ENCODE data around the gene ANKRD7. TPM values are rescaled to one million over a fixed set of nuclear protein-coding genes. Genes with fewer than 3 reads are reported as not detected.

ANKRD7 gene
- total RNA-seq, 4 donors from 2014 or later, result 0.66 to 0.98 (median 0.84) TPM; not detected in 1

DNA sequence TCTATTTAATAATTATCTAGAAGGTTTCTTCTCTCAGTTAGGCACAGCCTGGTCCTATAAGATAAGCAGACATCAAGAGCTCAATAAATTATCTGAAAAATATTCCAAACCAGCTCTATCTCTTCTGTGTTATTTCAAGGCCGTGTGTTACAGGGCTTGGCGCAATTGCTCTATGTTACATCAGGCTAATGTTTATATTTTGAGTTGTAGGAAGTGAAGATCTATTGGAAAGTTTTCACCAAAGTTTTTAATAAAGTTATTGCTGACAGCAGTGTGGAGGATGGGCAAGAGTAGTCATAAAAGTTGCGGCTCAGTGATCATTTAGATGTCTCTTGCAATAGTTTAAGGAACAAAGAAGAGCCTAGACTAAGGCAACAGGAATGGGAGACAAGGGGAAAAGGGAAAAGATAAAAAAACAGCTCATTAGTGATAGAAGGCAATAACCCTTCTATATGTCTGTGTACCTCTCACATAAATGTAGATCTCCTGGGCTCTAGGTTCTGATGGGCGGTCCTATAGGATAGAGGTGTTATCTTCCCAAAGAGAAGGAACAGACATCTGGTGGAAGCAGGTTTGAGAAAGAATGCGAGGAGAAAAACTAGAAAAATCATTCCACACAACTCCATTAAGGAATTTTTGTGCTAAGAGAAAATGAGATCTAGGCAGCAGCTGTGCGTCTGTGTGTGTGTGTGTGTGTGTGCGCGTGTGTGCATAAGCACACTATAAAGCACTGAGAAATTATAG lies 5.9 kb upstream of the ANKRD7 start:
- no peaks in the 10 kb centered on the region for H3K27me3 ChIP-seq
- H3K36me3 ChIP-seq, result no peaks in the 10 kb centered on the region
- H3K4me3 ChIP-seq, result no peak overlapping the region
- no peak overlapping the region for H3K27ac ChIP-seq
- TF ChIP-seq POLR2A (IDR thresholded peaks at IDR 0.05) (no peak), EP300 (IDR thresholded peaks at IDR 0.05) (no peak)
- TF ChIP-seq, protein P1, sequence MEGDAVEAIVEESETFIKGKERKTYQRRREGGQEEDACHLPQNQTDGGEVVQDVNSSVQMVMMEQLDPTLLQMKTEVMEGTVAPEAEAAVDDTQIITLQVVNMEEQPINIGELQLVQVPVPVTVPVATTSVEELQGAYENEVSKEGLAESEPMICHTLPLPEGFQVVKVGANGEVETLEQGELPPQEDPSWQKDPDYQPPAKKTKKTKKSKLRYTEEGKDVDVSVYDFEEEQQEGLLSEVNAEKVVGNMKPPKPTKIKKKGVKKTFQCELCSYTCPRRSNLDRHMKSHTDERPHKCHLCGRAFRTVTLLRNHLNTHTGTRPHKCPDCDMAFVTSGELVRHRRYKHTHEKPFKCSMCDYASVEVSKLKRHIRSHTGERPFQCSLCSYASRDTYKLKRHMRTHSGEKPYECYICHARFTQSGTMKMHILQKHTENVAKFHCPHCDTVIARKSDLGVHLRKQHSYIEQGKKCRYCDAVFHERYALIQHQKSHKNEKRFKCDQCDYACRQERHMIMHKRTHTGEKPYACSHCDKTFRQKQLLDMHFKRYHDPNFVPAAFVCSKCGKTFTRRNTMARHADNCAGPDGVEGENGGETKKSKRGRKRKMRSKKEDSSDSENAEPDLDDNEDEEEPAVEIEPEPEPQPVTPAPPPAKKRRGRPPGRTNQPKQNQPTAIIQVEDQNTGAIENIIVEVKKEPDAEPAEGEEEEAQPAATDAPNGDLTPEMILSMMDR (IDR thresholded peaks at IDR 0.05), result no peak
- no peaks in the 10 kb centered on the region for H3K9me3 ChIP-seq
- 73 to 76% methylated on average over 8 of the region's 8 CpGs for WGBS, 2 donors
- H3K4me1 ChIP-seq, result peaks cover 0 to 12% (median 0%) of the 10 kb centered on the region in 4 donors
- no peak for DNase-seq (ENCODE audit: low spot score in 2 of 2)

- DNase-seq (ENCODE audit: low spot score in 2 of 2), result no peak
- 92 to 96% methylated on average over 3 of the region's 3 CpGs for WGBS, 2 donors
- Histone ChIP-seq H3K27me3 (no peaks in the 10 kb centered on the region), H3K27ac (no peak overlapping the region), H3K4me1 (peaks cover 0 to 7% (median 0%) of the 10 kb centered on the region in 4 donors), H3K4me3 (no peak overlapping the region), H3K36me3 (no peaks in the 10 kb centered on the region), H3K9me3 (no peaks in the 10 kb centered on the region)
- TF ChIP-seq, protein P1 (IDR thresholded peaks at IDR 0.05), result no peak
- TF ChIP-seq EP300 (IDR thresholded peaks at IDR 0.05) (no peak), POLR2A (IDR thresholded peaks at IDR 0.05) (no peak)
Observed at GRCh38 chr7:118219157-118219512, 5.4 kb upstream of the ANKRD7 start.

- DNase-seq (ENCODE audit: low spot score in 2 of 2), result no peak
- H3K27ac ChIP-seq, result no peak overlapping the region
- H3K27me3 ChIP-seq, result no peaks in the 10 kb centered on the region
- no peak overlapping the region for H3K4me3 ChIP-seq
- H3K36me3 ChIP-seq, result no peaks in the 10 kb centered on the region
- TF ChIP-seq EP300 (IDR thresholded peaks at IDR 0.05) (no peak), POLR2A (IDR thresholded peaks at IDR 0.05) (no peak)
- TF ChIP-seq, protein P1 (IDR thresholded peaks at IDR 0.05), result no peak
- 59 to 62% methylated on average over 3 of the region's 3 CpGs for WGBS, 2 donors
- H3K4me1 ChIP-seq, result no peaks in the 10 kb centered on the region
- H3K9me3 ChIP-seq, result no peaks in the 10 kb centered on the region
Observed at GRCh38 chr7:118220583-118220982, 3.9 kb upstream of the ANKRD7 start.

- H3K9me3 ChIP-seq, result no peaks in the 10 kb centered on the region
- no peak overlapping the region for H3K4me3 ChIP-seq
- H3K27ac ChIP-seq, result no peak overlapping the region
- DNase-seq (ENCODE audit: low spot score in 2 of 2), result no peak
- no peaks in the 10 kb centered on the region for H3K27me3 ChIP-seq
- TF ChIP-seq POLR2A (IDR thresholded peaks at IDR 0.05), result no peak
- no peak for TF ChIP-seq EP300 (IDR thresholded peaks at IDR 0.05)
- TF ChIP-seq, protein P1 (IDR thresholded peaks at IDR 0.05), result no peak
- no peaks in the 10 kb centered on the region for H3K4me1 ChIP-seq
- no peaks in the 10 kb centered on the region for H3K36me3 ChIP-seq
- WGBS, 2 donors, result 93 to 94% methylated on average over 1 of the region's 1 CpG
Observed at GRCh38 chr7:118222591-118222990, 1.9 kb upstream of the ANKRD7 start.

DNA sequence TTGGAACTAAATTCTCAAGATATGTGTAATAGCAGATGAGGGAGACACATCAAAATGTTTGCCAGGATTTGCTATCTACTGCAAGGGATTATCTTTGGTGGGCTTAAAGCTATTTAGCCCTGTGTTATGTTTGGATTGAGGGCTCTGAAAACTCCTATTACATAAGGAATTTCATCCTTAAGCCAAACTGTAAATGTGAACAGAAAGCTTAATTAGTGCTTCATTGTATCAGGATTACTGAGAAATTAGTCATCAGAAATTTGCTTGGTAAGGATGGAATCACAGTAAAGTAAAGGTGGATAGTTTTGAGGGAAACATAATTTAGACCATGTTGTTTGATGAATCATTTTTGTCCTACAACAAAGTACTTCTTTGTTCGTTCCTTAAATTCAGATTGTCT lies 8.3 kb downstream of the ANKRD7 start:
- no peaks in the 10 kb centered on the region for H3K9me3 ChIP-seq
- 81 to 83% methylated on average over 1 of the region's 1 CpG for WGBS, 2 donors
- no peak overlapping the region for H3K27ac ChIP-seq
- H3K4me1 ChIP-seq, result no peaks in the 10 kb centered on the region
- H3K27me3 ChIP-seq, result no peaks in the 10 kb centered on the region
- TF ChIP-seq EP300 (IDR thresholded peaks at IDR 0.05) (no peak), POLR2A (IDR thresholded peaks at IDR 0.05) (no peak)
- TF ChIP-seq, protein P1 (IDR thresholded peaks at IDR 0.05), result no peak
- no peak overlapping the region for H3K4me3 ChIP-seq
- H3K36me3 ChIP-seq, result no peaks in the 10 kb centered on the region
- no peak for DNase-seq (ENCODE audit: low spot score in 2 of 2)
